H1 (cell line): ENCODE measurements around the gene CLN6. TPM values are rescaled to one million over a fixed set of nuclear protein-coding genes. Genes with fewer than 3 reads are reported as not detected.

ENCODE experiments used
- ASH2L ChIP-seq: fragments of 200-600, 300-600 bp; sonication (generic); IDR thresholded peaks from one replicate; pipeline ENCODE4 v1.7.1; 2017; ENCODE audit warnings: low read length
- CREB1 ChIP-seq: IDR thresholded peaks from 2 replicates; pipeline ENCODE4 v1.6.1; 2012; ENCODE audit warnings: inconsistent platforms
- CTBP2 ChIP-seq: IDR thresholded peaks from 2 replicates; pipeline ENCODE4 v1.7.0; 2011; ENCODE audit warnings: borderline replicate concordance, mild to moderate bottlenecking, moderate library complexity, mixed read lengths, low read length; ENCODE audit not compliant: insufficient read depth, insufficient read length
- CTCF ChIP-seq, 3 experiments: IDR thresholded peaks; 1 replicate in 2 of 3; 2 replicates in 1 of 3; pipeline versions ENCODE4 v1.5.1 to v1.6.1; 2011; ENCODE audit warnings: low read length in 3 of 3, mild to moderate bottlenecking in 3 of 3, inconsistent platforms in 2 of 3, low read depth in 1 of 3, moderate library complexity in 1 of 3; ENCODE audit not compliant: insufficient read depth in 1 of 3; ENCODE audit errors: control extremely low read depth in 1 of 3
- EP300 ChIP-seq, 2 experiments: IDR thresholded peaks; 1 replicate in 1 of 2; 2 replicates in 1 of 2; pipeline ENCODE4 v1.6.1; 2011 to 2012; ENCODE audit warnings: low read depth in 2 of 2, low read length in 2 of 2, mild to moderate bottlenecking in 2 of 2, borderline replicate concordance in 1 of 2, inconsistent platforms in 1 of 2, moderate library complexity in 1 of 2
- JUND ChIP-seq: IDR thresholded peaks from 2 replicates; pipeline ENCODE4 v1.6.1; 2011; ENCODE audit warnings: mild to moderate bottlenecking, improper control_type of control experiment, low read length
- KDM4A ChIP-seq: IDR thresholded peaks from one replicate; pipeline ENCODE4 v1.7.1; 2012; ENCODE audit warnings: low read depth, mild to moderate bottlenecking, moderate library complexity, low read length, inconsistent platforms; ENCODE audit not compliant: severe bottlenecking
- MAX ChIP-seq: IDR thresholded peaks from 2 replicates; pipeline ENCODE4 v1.6.1; 2012; ENCODE audit warnings: inconsistent platforms
- POLR2AphosphoS5 ChIP-seq: IDR thresholded peaks from 2 replicates; pipeline ENCODE4 v1.6.1; 2011; ENCODE audit warnings: low read depth, low read length
- RBBP5 ChIP-seq: IDR thresholded peaks from 2 replicates; pipeline ENCODE4 v1.7.1; 2012; ENCODE audit warnings: low read depth, mild to moderate bottlenecking, inconsistent platforms, low read length, moderate library complexity, borderline replicate concordance
- SIN3A ChIP-seq, 2 experiments: IDR thresholded peaks in 1 of 2; conservative IDR thresholded peaks in 1 of 2; 2 replicates each; pipeline ENCODE4 v1.6.1; 2011 to 2012; ENCODE audit warnings: low read length in 2 of 2, improper control_type of control experiment in 1 of 2, low read depth in 1 of 2, mild to moderate bottlenecking in 1 of 2
- SP4 ChIP-seq: IDR thresholded peaks from 2 replicates; pipeline ENCODE4 v1.6.1; 2012; ENCODE audit warnings: low read length, inconsistent platforms
- TAF7 ChIP-seq: optimal IDR thresholded peaks from 2 replicates; pipeline ENCODE3; 2011; ENCODE audit warnings: low read depth, mild to moderate bottlenecking, inconsistent platforms, low read length, moderate library complexity, borderline replicate concordance
- TCF12 ChIP-seq: IDR thresholded peaks from 2 replicates; pipeline ENCODE4 v1.6.1; 2011; ENCODE audit warnings: low read depth, mild to moderate bottlenecking, low read length
- polyA plus RNA-seq, 7 experiments: library from polyadenylated mRNA; depleted of rRNA in 3 of 7; stranded (reverse) in 5 of 7; unstranded in 2 of 7; fragments of >200 nt in 5 of 7; fragments of 200-250 nt in 2 of 7; gene quantifications; 1 replicate in 5 of 7; 2 replicates in 1 of 7; 4 replicates in 1 of 7; pipeline versions ENCODE4 v1.2.1 to v1.2.3, GENCODE V29; 2011 to 2013; ENCODE audit warnings: missing spikeins in 2 of 7, mixed read lengths in 2 of 7
- total RNA-seq: library from RNA; stranded (reverse); fragmentation: NEBNext Ultra II Directional; extraction: Animal tissue kit (Norgen Biotek cat#: 25700); gene quantifications from 2 replicates; pipeline ENCODE4 v1.2.1, GENCODE V29; 2021

CLN6 gene
- total and polyA plus RNA-seq, 2 of the 8 experiments (the other 6 are each of a cell fraction or from before 2014, with no cell fraction given): 60.0 to 137 TPM

- TF ChIP-seq MAX: peak; percentile 97
- TF ChIP-seq CTCF (IDR thresholded peaks at IDR 0.05; ENCODE audit: control extremely low read depth in 1 of 3, insufficient read depth in 1 of 3, low read depth in 1 of 3, low read length in 3 of 3): peak in 1 of 3 experiments; percentile 9; a peak in 1 of 4 replicates
- TF ChIP-seq KDM4A: peak; percentile 34
- no peak for TF ChIP-seq SP4
- 0 out of 2 replicates have a peak, but pooled peaks have one; percentile 28 for TF ChIP-seq TCF12
- TF ChIP-seq SIN3A (conservative IDR thresholded peaks at IDR 0.05 in 1 of 2, IDR thresholded peaks at IDR 0.05 in 1 of 2; ENCODE audit: low read depth in 1 of 2, low read length in 2 of 2): peak in 1 of 2 experiments; percentile 56; a peak in 1 of 4 replicates
- TF ChIP-seq TAF7: peak; percentile 65
- TF ChIP-seq EP300 (IDR thresholded peaks at IDR 0.05; ENCODE audit: borderline replicate concordance in 1 of 2, low read depth in 2 of 2, low read length in 2 of 2): peak in 1 of 2 experiments; percentile 50; a peak in 1 of 3 replicates
- peak; percentile 94 for TF ChIP-seq ASH2L
- no peak for TF ChIP-seq JUND
- TF ChIP-seq POLR2AphosphoS5: peak; percentile 84; the same call in 1 of the 2 replicates
- TF ChIP-seq RBBP5: peak; percentile 71; the same call in 1 of the 2 replicates
- TF ChIP-seq CREB1: peak; percentile 33; the same call in 1 of the 2 replicates
- TF ChIP-seq CTBP2: peak; percentile 96
These were observed 27.3 kb upstream of the CLN6 start (continued) for GRCh38 chr15:68256675-68257450.
